ENCODE measurements around the gene FOXJ1. TPM values are rescaled to one million over a fixed set of nuclear protein-coding genes. Genes with fewer than 3 reads are reported as not detected.

Gene FOXJ1, protein sequence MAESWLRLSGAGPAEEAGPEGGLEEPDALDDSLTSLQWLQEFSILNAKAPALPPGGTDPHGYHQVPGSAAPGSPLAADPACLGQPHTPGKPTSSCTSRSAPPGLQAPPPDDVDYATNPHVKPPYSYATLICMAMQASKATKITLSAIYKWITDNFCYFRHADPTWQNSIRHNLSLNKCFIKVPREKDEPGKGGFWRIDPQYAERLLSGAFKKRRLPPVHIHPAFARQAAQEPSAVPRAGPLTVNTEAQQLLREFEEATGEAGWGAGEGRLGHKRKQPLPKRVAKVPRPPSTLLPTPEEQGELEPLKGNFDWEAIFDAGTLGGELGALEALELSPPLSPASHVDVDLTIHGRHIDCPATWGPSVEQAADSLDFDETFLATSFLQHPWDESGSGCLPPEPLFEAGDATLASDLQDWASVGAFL
- 10 to 100 TPM; 17.8 to 23.6 TPM for total RNA-seq
- polyA plus RNA-seq (2013, experiment 1 of 2), result 12.3 TPM
- polyA plus RNA-seq (2013, experiment 2 of 2), result 12.8 TPM
- long read RNA-seq, experiment 1, partial matches to known transcripts, result 3 of 18 reads
- long read RNA-seq, experiment 1, other reads (novel, unspliced or antisense), result 14 of 18 reads
- long read RNA-seq, experiment 2, partial matches to known transcripts, result 27 of 30 reads
- long read RNA-seq, experiment 2, other reads (novel, unspliced or antisense), result 0 of 30 reads
- long read RNA-seq, experiment 3, partial matches to known transcripts, result 56 of 64 reads
- long read RNA-seq, experiment 3, other reads (novel, unspliced or antisense), result 8 of 64 reads
- long read RNA-seq, experiment 4, partial matches to known transcripts, result 13 of 14 reads
- long read RNA-seq, experiment 4, other reads (novel, unspliced or antisense), result 1 of 14 reads

GRCh38 chr17:76141212-76142038, at the start of gene FOXJ1:
TSS of gene FOXJ1 (minus strand) at chr17:76141245. CDS start at chr17:76140395, 850 bp downstream.
- Mint-ChIP-seq H3K27me3 (ENCODE audit: insufficient read depth) (peaks cover 84% of the 10 kb centered on the region), H3K4me3 (peak within 1 kb of the TSS; percentile 82), H3K9me3 (no peaks in the 10 kb centered on the region), H3K27ac (peak within 1 kb of the TSS; percentile 86), H3K36me3 (ENCODE audit: low read depth) (peaks cover 8% of the 10 kb centered on the region), H3K4me1 (peaks cover 55% of the 10 kb centered on the region)
- Histone ChIP-seq H3K9ac (ENCODE audit: extremely low read depth, low read length, poor library complexity, severe bottlenecking) (peak within 1 kb of the TSS; percentile 68), H3K27me3 (ENCODE audit: control insufficient read depth, insufficient read depth, low read length, poor library complexity, severe bottlenecking) (peaks cover 72% of the 10 kb centered on the region), H3K9me3 (ENCODE audit: control insufficient read depth, low read length) (no peaks in the 10 kb centered on the region), H3K36me3 (ENCODE audit: control insufficient read depth, insufficient read depth, low read length) (no peaks in the 10 kb centered on the region), H3K4me1 (ENCODE audit: control insufficient read depth, insufficient read depth, low read length) (peaks cover 27% of the 10 kb centered on the region), H3K4me3 (ENCODE audit: low read length) (peak within 1 kb of the TSS; percentile 79), H3K27ac (ENCODE audit: low read depth, low read length) (peak within 1 kb of the TSS; percentile 69)
- DNase-seq, result peak; percentile 100
- WGBS, 2 experiments (ENCODE audit: insufficient coverage in 1 of 2, insufficient read length in 1 of 2), result 1% methylated on average over 41 to 59 of the region's 59 CpGs
- TF ChIP-seq, protein P1, sequence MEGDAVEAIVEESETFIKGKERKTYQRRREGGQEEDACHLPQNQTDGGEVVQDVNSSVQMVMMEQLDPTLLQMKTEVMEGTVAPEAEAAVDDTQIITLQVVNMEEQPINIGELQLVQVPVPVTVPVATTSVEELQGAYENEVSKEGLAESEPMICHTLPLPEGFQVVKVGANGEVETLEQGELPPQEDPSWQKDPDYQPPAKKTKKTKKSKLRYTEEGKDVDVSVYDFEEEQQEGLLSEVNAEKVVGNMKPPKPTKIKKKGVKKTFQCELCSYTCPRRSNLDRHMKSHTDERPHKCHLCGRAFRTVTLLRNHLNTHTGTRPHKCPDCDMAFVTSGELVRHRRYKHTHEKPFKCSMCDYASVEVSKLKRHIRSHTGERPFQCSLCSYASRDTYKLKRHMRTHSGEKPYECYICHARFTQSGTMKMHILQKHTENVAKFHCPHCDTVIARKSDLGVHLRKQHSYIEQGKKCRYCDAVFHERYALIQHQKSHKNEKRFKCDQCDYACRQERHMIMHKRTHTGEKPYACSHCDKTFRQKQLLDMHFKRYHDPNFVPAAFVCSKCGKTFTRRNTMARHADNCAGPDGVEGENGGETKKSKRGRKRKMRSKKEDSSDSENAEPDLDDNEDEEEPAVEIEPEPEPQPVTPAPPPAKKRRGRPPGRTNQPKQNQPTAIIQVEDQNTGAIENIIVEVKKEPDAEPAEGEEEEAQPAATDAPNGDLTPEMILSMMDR (conservative IDR thresholded peaks at IDR 0.05), result no peak

DNA sequence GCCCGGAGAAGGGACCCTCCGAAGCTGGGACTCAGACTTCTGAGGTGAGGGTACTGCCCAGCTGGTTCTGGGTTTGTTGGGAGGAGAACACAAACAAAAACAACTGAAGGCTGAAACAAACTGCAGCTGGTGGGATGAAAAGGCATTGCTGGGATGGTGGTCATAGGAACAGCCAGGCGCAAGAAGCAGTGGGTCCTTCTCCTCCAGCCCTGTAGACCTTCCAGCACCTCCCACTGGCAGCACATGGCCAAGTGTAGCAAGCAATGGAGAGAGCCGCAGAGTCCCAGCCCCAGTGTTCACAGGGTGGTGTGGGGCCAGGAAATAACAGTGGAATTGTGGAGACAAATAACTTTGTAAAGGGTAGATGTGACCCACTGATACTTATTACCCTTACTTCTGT, 48.7 kb upstream of the FOXJ1 start:
- H3K27ac Mint-ChIP-seq, result no peak overlapping the region
- Histone ChIP-seq H3K4me1 (ENCODE audit: control insufficient read depth, insufficient read depth, low read length) (no peaks in the 10 kb centered on the region), H3K36me3 (ENCODE audit: control insufficient read depth, insufficient read depth, low read length) (no peaks in the 10 kb centered on the region), H3K4me3 (ENCODE audit: low read length) (no peak overlapping the region), H3K27me3 (ENCODE audit: control insufficient read depth, insufficient read depth, low read length, poor library complexity, severe bottlenecking) (no peaks in the 10 kb centered on the region), H3K9me3 (ENCODE audit: control insufficient read depth, low read length) (no peaks in the 10 kb centered on the region), H3K27ac (ENCODE audit: low read depth, low read length) (no peak overlapping the region), H3K9ac (ENCODE audit: extremely low read depth, low read length, poor library complexity, severe bottlenecking) (no peak overlapping the region)
- TF ChIP-seq, protein P1 (conservative IDR thresholded peaks at IDR 0.05), result no peak
- H3K36me3 Mint-ChIP-seq (ENCODE audit: low read depth), result no peaks in the 10 kb centered on the region
- H3K27me3 Mint-ChIP-seq (ENCODE audit: insufficient read depth), result no peaks in the 10 kb centered on the region
- H3K4me1 Mint-ChIP-seq, result peaks cover 12% of the 10 kb centered on the region
- WGBS, 2 experiments (ENCODE audit: insufficient coverage in 1 of 2, insufficient read length in 1 of 2), result 94 to 100% methylated on average over 2 to 4 of the region's 4 CpGs
- peak; percentile 74 for DNase-seq
- no peak overlapping the region for H3K4me3 Mint-ChIP-seq
- no peaks in the 10 kb centered on the region for H3K9me3 Mint-ChIP-seq

DNA sequence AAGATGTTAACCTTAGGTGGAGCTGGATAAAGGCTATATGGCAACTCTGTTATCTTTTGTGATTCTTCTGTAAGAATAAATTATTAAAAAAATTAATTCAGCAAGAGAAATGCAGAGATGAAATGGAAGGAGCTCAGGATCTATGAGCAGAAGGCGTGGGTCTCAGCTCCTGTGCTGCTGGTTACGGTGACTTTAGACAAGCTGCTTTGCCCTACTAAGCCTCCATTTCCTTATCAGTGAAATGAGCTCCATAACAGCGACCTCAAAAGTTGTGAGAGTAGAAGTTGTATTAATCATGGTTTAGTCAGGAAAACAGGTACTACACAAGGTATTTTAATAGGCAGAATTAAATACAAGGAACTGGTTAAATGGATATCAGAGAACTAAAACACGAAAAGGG, 48.2 kb upstream of the FOXJ1 start:
- Mint-ChIP-seq H3K36me3 (ENCODE audit: low read depth) (no peaks in the 10 kb centered on the region), H3K9me3 (no peaks in the 10 kb centered on the region), H3K4me3 (no peak overlapping the region), H3K27ac (no peak overlapping the region), H3K27me3 (ENCODE audit: insufficient read depth) (no peaks in the 10 kb centered on the region), H3K4me1 (peaks cover 15% of the 10 kb centered on the region)
- no peaks in the 10 kb centered on the region for H3K9me3 ChIP-seq (ENCODE audit: control insufficient read depth, low read length)
- no peaks in the 10 kb centered on the region for H3K36me3 ChIP-seq (ENCODE audit: control insufficient read depth, insufficient read depth, low read length)
- H3K4me3 ChIP-seq (ENCODE audit: low read length), result no peak overlapping the region
- H3K27ac ChIP-seq (ENCODE audit: low read depth, low read length), result no peak overlapping the region
- no peaks in the 10 kb centered on the region for H3K4me1 ChIP-seq (ENCODE audit: control insufficient read depth, insufficient read depth, low read length)
- H3K27me3 ChIP-seq (ENCODE audit: control insufficient read depth, insufficient read depth, low read length, poor library complexity, severe bottlenecking), result no peaks in the 10 kb centered on the region
- H3K9ac ChIP-seq (ENCODE audit: extremely low read depth, low read length, poor library complexity, severe bottlenecking), result no peak overlapping the region
- no peak for DNase-seq
- TF ChIP-seq, protein P1 (conservative IDR thresholded peaks at IDR 0.05), result no peak
- WGBS, 2 experiments (ENCODE audit: insufficient coverage in 1 of 2, insufficient read length in 1 of 2), result 90 to 92% methylated on average over 3 to 4 of the region's 4 CpGs
